Osteoblast (primary cell): ENCODE data around the gene SAYSD1. TPM values are rescaled to one million over a fixed set of nuclear protein-coding genes. Genes with fewer than 3 reads are reported as not detected.

Experiments
- DNase-seq: peaks from one replicate; pipeline ENCODE4 v3.0.0; 2011; ENCODE audit warnings: low spot score, mixed read lengths; ENCODE audit not compliant: insufficient read length; ENCODE audit errors: missing footprints
- H2AFZ ChIP-seq: 2 replicates; pipeline ENCODE4 v1.6.0; 2011; ENCODE audit warnings: mild to moderate bottlenecking, low read length
- H3K27ac ChIP-seq: 2 replicates; pipeline ENCODE4 v1.5.1; 2011; ENCODE audit warnings: mild to moderate bottlenecking, low read depth, low read length, moderate library complexity
- H3K27me3 ChIP-seq: 2 replicates; pipeline ENCODE4 v1.6.0; 2012; ENCODE audit warnings: mild to moderate bottlenecking, control low read depth, inconsistent platforms, low read length, moderate library complexity; ENCODE audit not compliant: insufficient read depth
- H3K36me3 ChIP-seq: 2 replicates; pipeline ENCODE4 v1.5.1; 2011; ENCODE audit warnings: mild to moderate bottlenecking, low read length, control low read depth, moderate library complexity; ENCODE audit not compliant: insufficient read depth
- H3K4me1 ChIP-seq: 2 replicates; pipeline ENCODE4 v1.5.1; 2011; ENCODE audit warnings: mild to moderate bottlenecking, low read length, control low read depth, moderate library complexity; ENCODE audit not compliant: insufficient read depth
- H3K4me2 ChIP-seq: 2 replicates; pipeline ENCODE4 v1.6.0; 2011; ENCODE audit warnings: mild to moderate bottlenecking, low read length; ENCODE audit not compliant: insufficient read depth
- H3K4me3 ChIP-seq: fragments of 200-600 bp; sonication (generic); 3 replicates; pipeline ENCODE4 v1.5.1; 2012; ENCODE audit warnings: mild to moderate bottlenecking, low read length, inconsistent platforms; ENCODE audit not compliant: insufficient read depth
- H3K79me2 ChIP-seq: 2 replicates; pipeline ENCODE4 v1.6.0; 2012; ENCODE audit warnings: mild to moderate bottlenecking, low read length, control low read depth, inconsistent platforms; ENCODE audit not compliant: insufficient read depth
- H3K9me3 ChIP-seq: 2 replicates; pipeline ENCODE4 v1.5.1; 2011; ENCODE audit warnings: low read depth, low read length, control low read depth
- H4K20me1 ChIP-seq: 2 replicates; pipeline ENCODE4 v1.6.0; 2012; ENCODE audit warnings: mild to moderate bottlenecking, low read length, control low read depth; ENCODE audit not compliant: insufficient read depth
- total RNA-seq: library from RNA; depleted of rRNA; stranded (reverse); fragments of >200 nt; gene quantifications from 2 replicates; pipeline ENCODE4 v1.2.3, GENCODE V29; 2012
- TF ChIP-seq, protein P1 (sequence below): IDR thresholded peaks from 2 replicates; pipeline ENCODE4 v1.5.1; 2011; ENCODE audit warnings: mild to moderate bottlenecking, low read depth, low read length, moderate library complexity; ENCODE audit errors: extremely low read depth

The SAYSD1 gene
- total RNA-seq, 1 donor, result 31.1 TPM

GRCh38 chr6:39056191-39056590 is 58.8 kb downstream of the SAYSD1 start:
- no peak overlapping the region for H3K27ac ChIP-seq
- H3K4me2 ChIP-seq, result no peak overlapping the region
- H2AFZ ChIP-seq, result no peak overlapping the region
- no peaks in the 10 kb centered on the region for H3K4me1 ChIP-seq
- H3K27me3 ChIP-seq, result no peaks in the 10 kb centered on the region
- H4K20me1 ChIP-seq, result no peaks in the 10 kb centered on the region
- no peaks in the 10 kb centered on the region for H3K9me3 ChIP-seq
- TF ChIP-seq, protein P1, sequence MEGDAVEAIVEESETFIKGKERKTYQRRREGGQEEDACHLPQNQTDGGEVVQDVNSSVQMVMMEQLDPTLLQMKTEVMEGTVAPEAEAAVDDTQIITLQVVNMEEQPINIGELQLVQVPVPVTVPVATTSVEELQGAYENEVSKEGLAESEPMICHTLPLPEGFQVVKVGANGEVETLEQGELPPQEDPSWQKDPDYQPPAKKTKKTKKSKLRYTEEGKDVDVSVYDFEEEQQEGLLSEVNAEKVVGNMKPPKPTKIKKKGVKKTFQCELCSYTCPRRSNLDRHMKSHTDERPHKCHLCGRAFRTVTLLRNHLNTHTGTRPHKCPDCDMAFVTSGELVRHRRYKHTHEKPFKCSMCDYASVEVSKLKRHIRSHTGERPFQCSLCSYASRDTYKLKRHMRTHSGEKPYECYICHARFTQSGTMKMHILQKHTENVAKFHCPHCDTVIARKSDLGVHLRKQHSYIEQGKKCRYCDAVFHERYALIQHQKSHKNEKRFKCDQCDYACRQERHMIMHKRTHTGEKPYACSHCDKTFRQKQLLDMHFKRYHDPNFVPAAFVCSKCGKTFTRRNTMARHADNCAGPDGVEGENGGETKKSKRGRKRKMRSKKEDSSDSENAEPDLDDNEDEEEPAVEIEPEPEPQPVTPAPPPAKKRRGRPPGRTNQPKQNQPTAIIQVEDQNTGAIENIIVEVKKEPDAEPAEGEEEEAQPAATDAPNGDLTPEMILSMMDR, result no peak
- no peak overlapping the region for H3K4me3 ChIP-seq
- DNase-seq, result peak; percentile 17
- H3K79me2 ChIP-seq, result no peaks in the 10 kb centered on the region
- H3K36me3 ChIP-seq, result no peaks in the 10 kb centered on the region

- TF ChIP-seq, protein P1, result no peak
Observed at GRCh38 chr6:39055661-39056060, 59.3 kb downstream of the SAYSD1 start.

DNA sequence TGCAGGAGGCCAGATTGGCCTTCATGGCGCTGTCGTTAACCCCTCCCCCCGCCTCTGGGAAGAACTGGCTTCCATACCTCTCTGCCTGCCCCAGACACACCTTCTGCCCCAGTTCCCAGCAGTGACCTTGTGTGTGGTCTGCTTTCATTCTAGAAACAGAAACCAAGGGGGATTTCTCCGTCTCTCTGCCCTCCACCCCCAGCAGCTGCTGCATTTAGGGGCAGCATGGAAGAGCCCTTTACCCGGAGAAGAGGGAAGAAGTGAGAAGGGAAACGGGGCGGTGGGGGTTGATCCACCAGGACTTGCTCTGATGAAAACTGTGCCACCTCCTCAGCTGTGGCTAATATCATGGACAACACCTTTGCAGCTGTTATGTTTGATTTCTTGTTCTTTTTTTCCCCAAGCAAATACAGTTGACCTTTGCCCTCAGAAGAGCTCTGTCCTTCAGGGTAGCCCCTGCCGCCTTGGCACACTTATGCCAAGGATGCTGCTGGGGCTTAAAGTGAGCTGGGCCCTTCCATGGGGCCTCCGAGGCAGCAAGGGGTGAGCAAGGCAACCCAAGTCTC is 60.3 kb downstream of the SAYSD1 start:
- H2AFZ ChIP-seq, result no peak overlapping the region
- no peak overlapping the region for H3K4me3 ChIP-seq
- H4K20me1 ChIP-seq, result no peaks in the 10 kb centered on the region
- no peaks in the 10 kb centered on the region for H3K27me3 ChIP-seq
- TF ChIP-seq, protein P1, result no peak
- no peaks in the 10 kb centered on the region for H3K4me1 ChIP-seq
- H3K27ac ChIP-seq, result no peak overlapping the region
- no peaks in the 10 kb centered on the region for H3K36me3 ChIP-seq
- no peaks in the 10 kb centered on the region for H3K9me3 ChIP-seq
- peak; percentile 45 for DNase-seq
- H3K4me2 ChIP-seq, result no peak overlapping the region
- H3K79me2 ChIP-seq, result no peaks in the 10 kb centered on the region

More at GRCh38 chr6:39055661-39056060, 59.3 kb downstream of the SAYSD1 start:
- DNase-seq, result no peak
- no peaks in the 10 kb centered on the region for H3K9me3 ChIP-seq
- H3K4me1 ChIP-seq, result no peaks in the 10 kb centered on the region
- no peak overlapping the region for H2AFZ ChIP-seq
- no peak overlapping the region for H3K27ac ChIP-seq
- no peak overlapping the region for H3K4me2 ChIP-seq
- H3K36me3 ChIP-seq, result no peaks in the 10 kb centered on the region
- no peaks in the 10 kb centered on the region for H3K27me3 ChIP-seq
- no peaks in the 10 kb centered on the region for H3K79me2 ChIP-seq
- H4K20me1 ChIP-seq, result no peaks in the 10 kb centered on the region
- no peak overlapping the region for H3K4me3 ChIP-seq

Other genes starting within 250 kb of the SAYSD1 start
- not detected in 2 replicates for gene GLP1R, start 66.4 kb downstream of the SAYSD1 start, total RNA-seq
- gene KCNK5, start 114.3 kb upstream of the SAYSD1 start, total RNA-seq, result not detected in 2 replicates
- gene KCNK17, start 199.2 kb upstream of the SAYSD1 start, total RNA-seq, result not detected in 2 replicates
- not detected in 2 replicates for gene KCNK16, start 207.5 kb upstream of the SAYSD1 start, total RNA-seq